OCI-LY3 (cell line): Measurements from ENCODE around the gene CPXM2.

ENCODE experiments used
- H2AFZ ChIP-seq: fragments of 200-600, 300-600 bp; shearing (Covaris generic); 2 replicates; pipeline ENCODE4 v1.6.0; 2014; ENCODE audit warnings: antibody characterized with exemption, low read depth, low read length
- H3K27ac ChIP-seq: fragments of 200-600, 300-600 bp; sonication (generic); 2 replicates; pipeline ENCODE4 v1.5.1; 2014; ENCODE audit warnings: mild to moderate bottlenecking, low read length, moderate library complexity, mixed read lengths
- H3K27me3 ChIP-seq: fragments of 200-600, 300-600 bp; sonication (generic); 2 replicates; pipeline ENCODE4 v1.6.1; 2014; ENCODE audit warnings: low read depth, low read length, mixed read lengths
- H3K36me3 ChIP-seq: fragments of 200-600, 300-600 bp; sonication (generic); replicated peaks from 2 replicates; pipeline ENCODE3; 2014; ENCODE audit warnings: low read depth, low read length, mixed read lengths
- H3K4me1 ChIP-seq: fragments of 300-600, 200-600 bp; sonication (generic); 2 replicates; pipeline ENCODE4 v1.6.1; 2014; ENCODE audit warnings: low read length, mixed read lengths
- H3K4me2 ChIP-seq: fragments of 200-600, 300-600 bp; sonication (generic); 2 replicates; pipeline ENCODE4 v1.6.1; 2014; ENCODE audit warnings: low read length, mixed read lengths
- H3K4me3 ChIP-seq: fragments of 300-600, 200-600 bp; sonication (generic); 2 replicates; pipeline ENCODE4 v1.5.1; 2014; ENCODE audit warnings: antibody characterized with exemption, mild to moderate bottlenecking, low read length, moderate library complexity
- H3K79me2 ChIP-seq: fragments of 300-600, 200-600 bp; shearing (Covaris generic); 2 replicates; pipeline ENCODE4 v1.6.1; 2014; ENCODE audit warnings: mild to moderate bottlenecking, low read length, mixed read lengths
- H3K9ac ChIP-seq: fragments of 300-600, 200-600 bp; shearing (Covaris generic); 2 replicates; pipeline ENCODE4 v1.6.0; 2014; ENCODE audit warnings: mild to moderate bottlenecking, low read length, moderate library complexity
- H3K9me3 ChIP-seq: fragments of 200-600, 300-600 bp; shearing (Covaris generic); 2 replicates; pipeline ENCODE4 v1.6.1; 2014; ENCODE audit warnings: low read length, mixed read lengths; ENCODE audit not compliant: insufficient read depth
- H4K20me1 ChIP-seq: fragments of 200-600, 300-600 bp; sonication (generic); 2 replicates; pipeline ENCODE4 v1.6.1; 2016; ENCODE audit warnings: low read length, mixed read lengths; ENCODE audit not compliant: insufficient read depth
- EZH2phosphoT487 ChIP-seq: fragments of 200-600 bp; shearing (Covaris generic); IDR thresholded peaks from 2 replicates; pipeline ENCODE4 v1.6.1; 2018; ENCODE audit warnings: antibody characterized with exemption, mixed run types, low read depth
- TF ChIP-seq, protein P1 (sequence below): fragments of 200-600, 300-600 bp; sonication (generic); IDR thresholded peaks from 2 replicates; pipeline ENCODE4 v1.5.1; 2014; ENCODE audit warnings: antibody characterized with exemption, low read length, low read depth

The CPXM2 gene

DNA sequence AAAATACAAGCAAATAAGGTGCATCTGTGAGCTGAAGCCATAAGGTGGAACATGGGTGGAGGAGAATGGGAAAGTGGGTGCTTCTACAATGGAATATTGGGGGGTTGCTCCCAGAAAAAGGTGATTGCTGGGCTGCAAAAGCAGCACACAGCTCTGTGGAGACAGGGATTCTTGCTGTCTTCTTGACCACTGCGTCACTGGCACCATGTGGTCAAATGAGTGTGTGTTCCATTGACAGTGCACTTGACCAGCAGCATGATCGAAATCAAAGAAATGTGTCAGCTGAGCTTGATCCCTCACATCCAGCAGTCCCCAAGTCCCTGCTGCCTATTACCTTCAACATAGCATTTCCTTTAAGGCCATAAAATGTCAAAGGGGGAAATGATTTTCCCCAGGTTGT, 169.3 kb downstream of the CPXM2 start:
- H3K79me2 ChIP-seq: no peaks in the 10 kb centered on the region
- no peak overlapping the region for H3K9ac ChIP-seq
- H3K27ac ChIP-seq: no peak overlapping the region
- H3K27me3 ChIP-seq: no peaks in the 10 kb centered on the region; the same call in 1 of the 2 replicates
- no peak overlapping the region for H3K4me2 ChIP-seq
- H4K20me1 ChIP-seq: no peaks in the 10 kb centered on the region
- H3K36me3 ChIP-seq: no peaks in the 10 kb centered on the region
- H3K4me1 ChIP-seq: no peaks in the 10 kb centered on the region
- H2AFZ ChIP-seq: no peak overlapping the region
- H3K4me3 ChIP-seq: no peak overlapping the region
- no peaks in the 10 kb centered on the region for H3K9me3 ChIP-seq
- TF ChIP-seq, protein P1, sequence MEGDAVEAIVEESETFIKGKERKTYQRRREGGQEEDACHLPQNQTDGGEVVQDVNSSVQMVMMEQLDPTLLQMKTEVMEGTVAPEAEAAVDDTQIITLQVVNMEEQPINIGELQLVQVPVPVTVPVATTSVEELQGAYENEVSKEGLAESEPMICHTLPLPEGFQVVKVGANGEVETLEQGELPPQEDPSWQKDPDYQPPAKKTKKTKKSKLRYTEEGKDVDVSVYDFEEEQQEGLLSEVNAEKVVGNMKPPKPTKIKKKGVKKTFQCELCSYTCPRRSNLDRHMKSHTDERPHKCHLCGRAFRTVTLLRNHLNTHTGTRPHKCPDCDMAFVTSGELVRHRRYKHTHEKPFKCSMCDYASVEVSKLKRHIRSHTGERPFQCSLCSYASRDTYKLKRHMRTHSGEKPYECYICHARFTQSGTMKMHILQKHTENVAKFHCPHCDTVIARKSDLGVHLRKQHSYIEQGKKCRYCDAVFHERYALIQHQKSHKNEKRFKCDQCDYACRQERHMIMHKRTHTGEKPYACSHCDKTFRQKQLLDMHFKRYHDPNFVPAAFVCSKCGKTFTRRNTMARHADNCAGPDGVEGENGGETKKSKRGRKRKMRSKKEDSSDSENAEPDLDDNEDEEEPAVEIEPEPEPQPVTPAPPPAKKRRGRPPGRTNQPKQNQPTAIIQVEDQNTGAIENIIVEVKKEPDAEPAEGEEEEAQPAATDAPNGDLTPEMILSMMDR: no peak
- TF ChIP-seq EZH2phosphoT487: no peak

DNA sequence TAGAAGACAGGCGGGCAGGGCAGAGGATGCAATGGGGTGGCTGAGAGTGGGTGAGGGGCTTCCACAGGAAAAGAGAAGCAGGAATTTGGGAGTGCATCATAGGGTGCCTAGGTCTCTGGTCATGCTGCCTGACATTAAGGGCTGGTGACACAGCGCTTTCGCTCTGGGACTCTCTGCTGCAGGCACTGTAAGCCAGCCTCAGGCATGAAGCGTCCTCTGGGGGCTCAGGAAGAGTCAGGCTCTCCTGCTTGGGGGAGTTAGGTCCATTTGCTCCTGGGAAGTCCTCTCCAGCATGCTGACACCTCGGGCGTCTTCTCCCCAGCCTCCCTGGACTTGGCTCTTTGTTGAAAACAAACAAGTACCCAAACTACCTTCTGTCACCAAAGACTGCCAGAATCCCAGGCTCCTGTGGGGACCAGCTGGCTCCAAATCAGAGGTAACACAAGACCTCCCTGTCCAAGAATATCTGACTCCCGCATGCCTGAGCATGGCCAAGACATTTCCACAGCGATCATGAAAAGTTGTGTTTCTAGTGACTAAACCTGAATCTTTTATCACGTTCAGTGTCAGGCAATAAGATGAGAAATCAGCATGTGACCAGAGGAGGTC, 170.1 kb downstream of the CPXM2 start:
- Histone ChIP-seq H3K4me2 (no peak overlapping the region), H4K20me1 (no peaks in the 10 kb centered on the region), H3K9me3 (no peaks in the 10 kb centered on the region), H3K27ac (no peak overlapping the region), H3K36me3 (no peaks in the 10 kb centered on the region), H3K4me1 (no peaks in the 10 kb centered on the region), H3K79me2 (no peaks in the 10 kb centered on the region), H3K27me3 (no peaks in the 10 kb centered on the region; the same call in 1 of the 2 replicates), H2AFZ (no peak overlapping the region), H3K9ac (no peak overlapping the region), H3K4me3 (no peak overlapping the region)
- TF ChIP-seq, protein P1: no peak
- TF ChIP-seq EZH2phosphoT487: no peak

DNA sequence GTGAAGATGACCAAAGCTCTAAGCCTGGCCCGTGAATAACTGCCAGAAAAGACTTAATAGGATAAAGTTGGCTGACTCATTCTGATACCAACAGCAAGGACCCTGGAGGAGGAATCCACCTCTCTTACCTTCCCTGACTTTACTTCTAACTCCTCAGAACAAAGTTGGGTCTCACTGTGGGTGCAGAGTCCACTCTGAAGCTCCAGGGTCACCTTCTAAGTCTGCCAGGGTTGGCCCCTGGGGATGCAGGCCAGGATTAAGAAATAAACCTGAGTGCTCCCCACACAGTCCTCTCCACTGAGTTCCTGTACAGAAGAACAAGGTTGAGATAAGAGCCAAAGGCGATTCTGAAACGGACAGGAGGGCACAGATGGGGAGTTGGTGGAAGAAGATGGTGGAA, 171.1 kb downstream of the CPXM2 start:
- Histone ChIP-seq H3K4me1 (no peaks in the 10 kb centered on the region), H3K9ac (no peak overlapping the region), H2AFZ (no peak overlapping the region), H3K4me3 (no peak overlapping the region), H3K27ac (no peak overlapping the region), H3K4me2 (no peak overlapping the region), H3K27me3 (no peaks in the 10 kb centered on the region; the same call in 1 of the 2 replicates), H3K36me3 (no peaks in the 10 kb centered on the region), H3K79me2 (no peaks in the 10 kb centered on the region), H3K9me3 (no peaks in the 10 kb centered on the region), H4K20me1 (no peaks in the 10 kb centered on the region)
- TF ChIP-seq EZH2phosphoT487: no peak
- TF ChIP-seq, protein P1: no peak

DNA sequence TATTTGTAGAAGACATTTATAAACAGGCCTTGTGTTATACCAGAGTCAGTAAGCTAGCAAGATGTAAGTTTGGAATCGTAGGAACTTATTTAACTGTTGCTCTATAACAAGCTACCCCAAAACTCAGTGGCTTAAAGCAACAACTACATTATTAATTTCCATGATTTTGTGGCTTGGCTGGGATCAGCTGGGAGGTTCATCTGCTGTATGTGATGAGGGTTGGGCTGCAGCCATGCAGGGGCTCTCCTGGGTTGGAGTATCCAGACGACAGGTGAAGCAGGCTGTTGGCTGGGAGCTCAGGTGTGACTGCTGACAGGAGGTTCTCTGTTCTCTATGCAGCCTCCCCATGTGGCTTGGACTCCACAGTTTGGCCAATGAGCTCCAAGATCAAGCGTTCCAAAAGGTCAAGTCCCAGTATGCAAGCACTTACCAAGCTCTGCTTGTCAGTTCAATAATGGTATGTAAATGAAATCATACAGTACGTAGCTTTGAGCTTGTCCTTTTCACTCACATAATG, 173.0 kb downstream of the CPXM2 start:
- no peaks in the 10 kb centered on the region for H3K36me3 ChIP-seq
- no peaks in the 10 kb centered on the region for H3K79me2 ChIP-seq
- no peak overlapping the region for H3K4me3 ChIP-seq
- no peaks in the 10 kb centered on the region for H4K20me1 ChIP-seq
- TF ChIP-seq EZH2phosphoT487: no peak
- TF ChIP-seq, protein P1: no peak
- H2AFZ ChIP-seq: no peak overlapping the region
- no peak overlapping the region for H3K9ac ChIP-seq
- no peaks in the 10 kb centered on the region; the same call in 1 of the 2 replicates for H3K27me3 ChIP-seq
- no peak overlapping the region for H3K27ac ChIP-seq
- no peak overlapping the region for H3K4me2 ChIP-seq
- no peaks in the 10 kb centered on the region for H3K4me1 ChIP-seq
- no peaks in the 10 kb centered on the region for H3K9me3 ChIP-seq
